ENCODE results near the gene RBM33.

DNA sequence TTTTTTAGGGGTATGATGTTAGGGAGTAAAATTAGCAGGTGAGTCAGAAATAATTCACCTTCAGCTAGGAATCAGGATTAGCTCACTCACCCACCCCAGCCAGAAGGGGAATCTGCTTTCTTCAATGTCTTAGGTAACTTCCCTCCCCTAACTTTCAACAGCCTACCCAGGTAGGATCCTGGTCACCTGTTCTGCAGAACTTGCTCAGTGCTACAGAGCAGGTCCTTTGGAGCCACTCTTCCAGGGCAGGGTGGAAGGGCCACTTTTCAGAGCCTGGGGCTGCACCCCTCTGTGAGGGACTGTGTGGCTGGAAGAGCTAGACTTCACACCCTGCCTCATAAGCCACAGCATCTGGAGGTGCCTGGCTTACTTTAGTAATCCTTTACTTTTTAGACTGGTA lies 109.7 kb downstream of the RBM33 start:
- no peak for TF ChIP-seq CTCF (IDR thresholded peaks at IDR 0.05)
- TF ChIP-seq POLR2AphosphoS5 (IDR thresholded peaks at IDR 0.05; ENCODE audit: low read depth, low read length): no peak
